GM12874 (cell line): ENCODE measurements around the gene ANP32B.

Experiments
- CTCF ChIP-seq: IDR thresholded peaks from 2 replicates; pipeline ENCODE4 v1.5.1; 2011; ENCODE audit warnings: low read depth, mild to moderate bottlenecking, control low read depth, low read length, moderate library complexity; ENCODE audit not compliant: insufficient read depth

ANP32B gene

GRCh38 chr9:97972753-97973152 lies 10.4 kb upstream of the ANP32B start:
- TF ChIP-seq CTCF: no peak

- TF ChIP-seq CTCF: no peak
Observed at GRCh38 chr9:97975376-97975775, 7.8 kb upstream of the ANP32B start.

GRCh38 chr9:97978371-97979130 lies 4.6 kb upstream of the ANP32B start:
- no peak for TF ChIP-seq CTCF

DNA sequence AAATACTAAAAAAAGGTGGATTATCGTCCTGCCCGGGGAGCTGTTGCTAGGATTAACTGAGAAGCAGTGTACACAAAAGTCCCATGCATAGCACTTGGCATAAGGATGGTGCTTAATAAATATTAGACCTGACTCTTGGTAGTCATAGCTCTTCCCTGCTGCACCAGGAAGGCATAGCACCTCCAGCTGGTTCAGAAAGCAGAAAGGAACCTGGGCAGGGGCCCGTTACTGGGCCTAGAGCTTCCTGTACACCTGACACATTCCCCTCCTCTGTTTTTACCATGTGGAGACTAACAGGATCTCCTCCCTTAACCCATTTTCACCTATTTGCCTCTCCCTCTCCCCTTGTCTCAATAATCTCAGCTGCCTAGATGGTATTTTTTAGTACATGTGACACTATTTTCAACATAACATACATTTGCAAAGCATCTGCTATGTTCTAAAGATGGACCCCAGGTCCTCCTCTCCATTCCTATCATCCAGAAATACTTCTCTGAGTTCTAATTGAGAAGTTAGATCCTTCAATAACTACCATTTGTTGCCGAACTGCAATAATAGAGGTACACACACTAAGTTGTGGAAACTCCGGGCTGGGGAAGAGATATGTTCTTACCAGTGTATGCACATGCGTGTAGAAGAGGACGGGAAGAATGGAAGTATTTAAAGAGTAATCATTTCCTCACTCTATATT lies 3.2 kb upstream of the ANP32B start:
- no peak for TF ChIP-seq CTCF

DNA sequence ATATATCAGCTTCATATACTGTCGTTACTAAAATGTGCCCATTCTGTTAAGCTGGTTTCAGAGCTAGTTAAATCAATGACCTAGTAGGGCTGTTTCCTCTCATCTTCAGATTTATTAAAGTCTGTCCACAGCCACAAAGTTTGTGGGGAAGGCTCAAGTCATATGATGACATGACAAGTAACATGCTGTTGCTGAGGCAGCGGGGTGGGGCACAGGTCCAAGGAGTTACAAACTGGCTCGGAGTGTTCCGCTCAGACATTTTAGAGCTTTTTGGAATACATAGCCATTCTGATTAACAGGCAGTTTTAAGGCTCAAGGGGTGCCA lies 2.7 kb upstream of the ANP32B start:
- TF ChIP-seq CTCF: no peak

GRCh38 chr9:97980918-97981845 lies 2.0 kb upstream of the ANP32B start:
- no peak for TF ChIP-seq CTCF
